OCI-M2 (cell line): ENCODE results near the gene RGS1.
"Not testable (repeated sequence)": the region's sequence is repeated elsewhere in the genome, so short reads cannot be mapped to it uniquely, and the experiment has no call there.

ENCODE experiments used
- DNase-seq: peaks from one replicate; lab custom pipeline; 2025; ENCODE audit not compliant: unreplicated experiment; lab: John Stamatoyannopoulos, UW

Gene RGS1

GRCh38 chr1:192575499-192576189, at the start of gene RGS1:
TSS of gene RGS1 (plus strand) at chr1:192575773. CDS start at chr1:192575793, 20 bp downstream.
- no peak for DNase-seq

- DNase-seq: no peak
Observed at GRCh38 chr1:192527111-192527795, 48.3 kb upstream of the RGS1 start.

GRCh38 chr1:192527950-192528349, 47.6 kb upstream of the RGS1 start:
- DNase-seq: no peak

GRCh38 chr1:192529031-192529755, 46.4 kb upstream of the RGS1 start:
- no peak for DNase-seq

GRCh38 chr1:192529811-192530210, 45.8 kb upstream of the RGS1 start:
- DNase-seq: no peak

GRCh38 chr1:192530254-192530653, 45.3 kb upstream of the RGS1 start:
- no peak for DNase-seq

- not testable (repeated sequence) for DNase-seq
Observed at GRCh38 chr1:192531037-192531703, 44.4 kb upstream of the RGS1 start.

GRCh38 chr1:192534666-192535065, 40.9 kb upstream of the RGS1 start:
- no peak for DNase-seq

GRCh38 chr1:192535916-192536664, 39.5 kb upstream of the RGS1 start:
- no peak for DNase-seq

- no peak for DNase-seq
Observed at GRCh38 chr1:192538407-192539296, 36.9 kb upstream of the RGS1 start.

- DNase-seq: no peak
Observed at GRCh38 chr1:192539297-192540092, 36.1 kb upstream of the RGS1 start.

- DNase-seq: no peak
Observed at GRCh38 chr1:192543445-192543844, 32.1 kb upstream of the RGS1 start.

GRCh38 chr1:192545896-192546521, 29.6 kb upstream of the RGS1 start:
- no peak for DNase-seq

- DNase-seq: no peak
Observed at GRCh38 chr1:192546596-192547190, 28.9 kb upstream of the RGS1 start.

GRCh38 chr1:192547501-192547900, 28.1 kb upstream of the RGS1 start:
- DNase-seq: no peak

GRCh38 chr1:192549937-192550336, 25.6 kb upstream of the RGS1 start:
- no peak for DNase-seq

GRCh38 chr1:192550922-192551534, 24.5 kb upstream of the RGS1 start:
- no peak for DNase-seq

- no peak for DNase-seq
Observed at GRCh38 chr1:192552760-192553191, 22.8 kb upstream of the RGS1 start.
